Measurements from ENCODE around the gene SYMPK. TPM values are rescaled to one million over a fixed set of nuclear protein-coding genes. Genes with fewer than 3 reads are reported as not detected.
A peak's percentile ranks its signal among the peaks of the same experiment; 100 is the strongest.

Gene SYMPK
- total RNA-seq, 1 donor from 2014 or later: 114 TPM

- peak overlapping the region; percentile 52 for H3K27ac Mint-ChIP-seq
- TF ChIP-seq, protein P1, sequence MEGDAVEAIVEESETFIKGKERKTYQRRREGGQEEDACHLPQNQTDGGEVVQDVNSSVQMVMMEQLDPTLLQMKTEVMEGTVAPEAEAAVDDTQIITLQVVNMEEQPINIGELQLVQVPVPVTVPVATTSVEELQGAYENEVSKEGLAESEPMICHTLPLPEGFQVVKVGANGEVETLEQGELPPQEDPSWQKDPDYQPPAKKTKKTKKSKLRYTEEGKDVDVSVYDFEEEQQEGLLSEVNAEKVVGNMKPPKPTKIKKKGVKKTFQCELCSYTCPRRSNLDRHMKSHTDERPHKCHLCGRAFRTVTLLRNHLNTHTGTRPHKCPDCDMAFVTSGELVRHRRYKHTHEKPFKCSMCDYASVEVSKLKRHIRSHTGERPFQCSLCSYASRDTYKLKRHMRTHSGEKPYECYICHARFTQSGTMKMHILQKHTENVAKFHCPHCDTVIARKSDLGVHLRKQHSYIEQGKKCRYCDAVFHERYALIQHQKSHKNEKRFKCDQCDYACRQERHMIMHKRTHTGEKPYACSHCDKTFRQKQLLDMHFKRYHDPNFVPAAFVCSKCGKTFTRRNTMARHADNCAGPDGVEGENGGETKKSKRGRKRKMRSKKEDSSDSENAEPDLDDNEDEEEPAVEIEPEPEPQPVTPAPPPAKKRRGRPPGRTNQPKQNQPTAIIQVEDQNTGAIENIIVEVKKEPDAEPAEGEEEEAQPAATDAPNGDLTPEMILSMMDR (IDR thresholded peaks at IDR 0.05; ENCODE audit: unreplicated experiment): no peak
- no peak overlapping the region for H3K4me3 Mint-ChIP-seq (ENCODE audit: low read depth)
- no peaks in the 10 kb centered on the region for H3K4me1 Mint-ChIP-seq (ENCODE audit: low read depth)
- no peaks in the 10 kb centered on the region for H3K27me3 Mint-ChIP-seq
- H3K36me3 Mint-ChIP-seq (ENCODE audit: insufficient read depth): peaks cover 23% of the 10 kb centered on the region
- DNase-seq (ENCODE audit: low spot score, unreplicated experiment): no peak
- H3K9me3 Mint-ChIP-seq (ENCODE audit: low read depth): no peaks in the 10 kb centered on the region
These were observed 36.7 kb downstream of the SYMPK start for GRCh38 chr19:45825917-45826893.

- Mint-ChIP-seq H3K9me3 (ENCODE audit: low read depth) (no peaks in the 10 kb centered on the region), H3K27me3 (no peaks in the 10 kb centered on the region), H3K27ac (no peak overlapping the region), H3K4me3 (ENCODE audit: low read depth) (no peak overlapping the region), H3K36me3 (ENCODE audit: insufficient read depth) (peaks cover 21% of the 10 kb centered on the region), H3K4me1 (ENCODE audit: low read depth) (no peaks in the 10 kb centered on the region)
- TF ChIP-seq, protein P1 (IDR thresholded peaks at IDR 0.05; ENCODE audit: unreplicated experiment): no peak
- DNase-seq (ENCODE audit: low spot score, unreplicated experiment): no peak
These were observed 37.7 kb downstream of the SYMPK start for GRCh38 chr19:45825263-45825605.

DNA sequence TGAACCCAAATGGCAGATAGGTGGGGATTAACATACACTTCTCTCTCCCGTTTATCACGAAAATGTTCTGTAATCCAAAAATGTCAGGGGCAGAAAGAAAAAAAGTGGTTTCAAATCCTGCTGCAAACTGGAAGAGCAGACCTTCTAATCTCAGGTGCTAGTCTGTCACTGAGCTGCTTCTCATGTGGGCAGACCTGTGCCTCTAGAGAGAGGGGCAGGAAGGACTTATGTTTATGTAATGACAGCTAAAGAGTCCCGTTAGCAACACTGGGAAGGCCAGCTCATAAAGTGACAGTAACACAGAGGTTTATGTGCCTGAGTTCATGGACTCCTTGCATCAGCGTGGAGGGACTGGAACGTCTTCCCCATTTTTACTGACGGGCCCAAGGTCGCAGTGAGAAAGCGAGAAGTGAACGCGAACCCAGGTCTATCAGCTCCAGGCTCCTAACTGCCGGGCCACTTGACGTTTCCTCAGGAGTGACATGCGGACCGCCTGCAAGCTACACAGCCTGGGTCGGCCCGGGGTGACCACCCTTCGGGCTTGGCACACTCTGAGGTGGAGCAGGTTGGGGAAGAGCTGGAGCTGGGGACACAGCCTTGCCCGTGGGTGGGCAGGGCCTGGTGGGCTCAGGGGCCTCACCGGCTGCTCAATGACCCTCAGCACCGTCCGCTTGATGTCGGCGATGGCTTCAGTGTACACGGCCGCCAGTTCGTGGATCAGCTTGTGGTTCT is 38.2 kb downstream of the SYMPK start:
- Mint-ChIP-seq H3K4me1 (ENCODE audit: low read depth) (no peaks in the 10 kb centered on the region), H3K27me3 (no peaks in the 10 kb centered on the region), H3K4me3 (ENCODE audit: low read depth) (no peak overlapping the region), H3K9me3 (ENCODE audit: low read depth) (no peaks in the 10 kb centered on the region), H3K27ac (no peak overlapping the region), H3K36me3 (ENCODE audit: insufficient read depth) (peaks cover 20% of the 10 kb centered on the region)
- TF ChIP-seq, protein P1 (IDR thresholded peaks at IDR 0.05; ENCODE audit: unreplicated experiment): no peak
- DNase-seq (ENCODE audit: low spot score, unreplicated experiment): no peak

GRCh38 chr19:45824041-45824471 is 38.9 kb downstream of the SYMPK start:
- H3K4me1 Mint-ChIP-seq (ENCODE audit: low read depth): no peaks in the 10 kb centered on the region
- DNase-seq (ENCODE audit: low spot score, unreplicated experiment): no peak
- TF ChIP-seq, protein P1 (IDR thresholded peaks at IDR 0.05; ENCODE audit: unreplicated experiment): no peak
- H3K36me3 Mint-ChIP-seq (ENCODE audit: insufficient read depth): peaks cover 20% of the 10 kb centered on the region
- H3K9me3 Mint-ChIP-seq (ENCODE audit: low read depth): no peaks in the 10 kb centered on the region
- H3K4me3 Mint-ChIP-seq (ENCODE audit: low read depth): no peak overlapping the region
- no peaks in the 10 kb centered on the region for H3K27me3 Mint-ChIP-seq
- H3K27ac Mint-ChIP-seq: no peak overlapping the region

DNA sequence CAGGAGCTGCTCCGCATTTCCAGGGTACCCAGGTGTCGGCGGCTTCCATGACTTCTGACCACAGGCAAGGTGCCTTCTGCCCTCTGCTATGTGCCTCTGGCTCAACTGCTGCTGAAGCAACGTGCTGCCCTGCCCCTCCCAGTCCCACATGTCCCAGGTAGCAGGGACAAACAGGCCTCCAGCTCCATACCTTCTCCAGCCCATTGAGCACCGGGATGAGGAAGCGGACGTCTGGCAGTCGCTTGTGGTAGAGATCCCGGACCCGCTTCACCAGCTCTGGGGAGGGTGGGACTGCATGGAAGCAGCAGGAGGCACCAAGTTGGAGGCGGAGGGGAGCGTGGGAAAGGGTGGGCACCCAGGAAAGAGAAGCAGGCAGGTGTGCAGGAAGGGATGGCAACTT is 39.8 kb downstream of the SYMPK start:
- H3K4me1 Mint-ChIP-seq (ENCODE audit: low read depth): no peaks in the 10 kb centered on the region
- no peak for DNase-seq (ENCODE audit: low spot score, unreplicated experiment)
- no peak overlapping the region for H3K4me3 Mint-ChIP-seq (ENCODE audit: low read depth)
- peaks cover 14% of the 10 kb centered on the region for H3K36me3 Mint-ChIP-seq (ENCODE audit: insufficient read depth)
- H3K9me3 Mint-ChIP-seq (ENCODE audit: low read depth): no peaks in the 10 kb centered on the region
- no peak overlapping the region for H3K27ac Mint-ChIP-seq
- TF ChIP-seq, protein P1 (IDR thresholded peaks at IDR 0.05; ENCODE audit: unreplicated experiment): no peak
- H3K27me3 Mint-ChIP-seq: no peaks in the 10 kb centered on the region

Measured in progenitor cell of endocrine pancreas (in vitro differentiated cells).